Mesendoderm (in vitro differentiated cells): ENCODE measurements around the gene EDEM1.
"Not testable (repeated sequence)": the region's sequence is repeated elsewhere in the genome, so short reads cannot be mapped to it uniquely, and the experiment has no call there.

Experiments used
- DNase-seq: peaks from one replicate; pipeline ENCODE4 v3.0.0; 2013
- H2AK5ac ChIP-seq: 2 replicates; pipeline ENCODE4 v1.6.1; 2013; ENCODE audit warnings: low read length, inconsistent platforms
- H2BK120ac ChIP-seq: 2 replicates; pipeline ENCODE4 v1.6.1; 2013; ENCODE audit warnings: low read depth, mild to moderate bottlenecking, low read length, moderate library complexity, mixed read lengths
- H2BK15ac ChIP-seq: replicated peaks from 2 replicates; pipeline ENCODE4 v1.6.1; 2013; ENCODE audit warnings: low read depth, mild to moderate bottlenecking, moderate library complexity
- H2BK5ac ChIP-seq: 2 replicates; pipeline ENCODE4 v1.6.1; 2013; ENCODE audit warnings: low read length, inconsistent platforms
- H3K18ac ChIP-seq: 2 replicates; pipeline ENCODE4 v1.6.1; 2013; ENCODE audit warnings: mild to moderate bottlenecking, low read length, mixed read lengths
- H3K23ac ChIP-seq: one replicate; pipeline ENCODE4 v1.6.1; 2013; ENCODE audit warnings: low read length
- H3K27ac ChIP-seq: 2 replicates; pipeline ENCODE4 v1.5.1; 2013; ENCODE audit warnings: low read depth, mild to moderate bottlenecking, inconsistent platforms, low read length, moderate library complexity
- H3K27me3 ChIP-seq: 2 replicates; pipeline ENCODE4 v1.6.1; 2013; ENCODE audit warnings: low read length, control low read depth, mild to moderate bottlenecking, inconsistent platforms; ENCODE audit not compliant: insufficient read depth, poor library complexity
- H3K36me3 ChIP-seq: 2 replicates; pipeline ENCODE4 v1.6.1; 2013; ENCODE audit warnings: low read length, inconsistent platforms; ENCODE audit not compliant: control insufficient read depth, insufficient read depth
- H3K4ac ChIP-seq: one replicate; pipeline ENCODE4 v1.6.1; 2013; ENCODE audit warnings: low read depth, mild to moderate bottlenecking, low read length, moderate library complexity
- H3K4me1 ChIP-seq: 2 replicates; pipeline ENCODE4 v1.6.1; 2013; ENCODE audit warnings: low read depth, low read length, inconsistent platforms; ENCODE audit not compliant: control insufficient read depth
- H3K4me2 ChIP-seq: 2 replicates; pipeline ENCODE4 v1.6.1; 2013; ENCODE audit warnings: low read length
- H3K4me3 ChIP-seq: 2 replicates; pipeline ENCODE4 v1.5.1; 2013; ENCODE audit warnings: mild to moderate bottlenecking, low read length
- H3K56ac ChIP-seq: one replicate; pipeline ENCODE4 v1.6.1; 2013; ENCODE audit warnings: low read length
- H3K79me1 ChIP-seq: 2 replicates; pipeline ENCODE4 v1.6.1; 2013; ENCODE audit warnings: low read length, inconsistent platforms
- H3K79me2 ChIP-seq: 2 replicates; pipeline ENCODE4 v1.6.1; 2013; ENCODE audit warnings: mild to moderate bottlenecking, low read length; ENCODE audit not compliant: control insufficient read depth, insufficient read depth
- H3K9ac ChIP-seq: 2 replicates; pipeline ENCODE4 v1.6.1; 2013; ENCODE audit warnings: low read length, inconsistent platforms
- H4K5ac ChIP-seq: one replicate; pipeline ENCODE4 v1.6.1; 2013; ENCODE audit warnings: low read length
- H4K8ac ChIP-seq: one replicate; pipeline ENCODE4 v1.6.1; 2013; ENCODE audit warnings: low read depth, mild to moderate bottlenecking, control low read depth, low read length, moderate library complexity
- WGBS: extraction: QIAGEN DNeasy Blood & Tissue Kit; methylation state at CpG from one replicate; pipeline ENCODE4 v1.1.7; 2013; ENCODE audit warnings: low lambda C conversion rate, missing lambda C conversion rate; ENCODE audit not compliant: insufficient coverage; ENCODE audit errors: extremely low coverage; 5-methylcytosine and 5-hydroxymethylcytosine counted together

EDEM1 gene

DNA sequence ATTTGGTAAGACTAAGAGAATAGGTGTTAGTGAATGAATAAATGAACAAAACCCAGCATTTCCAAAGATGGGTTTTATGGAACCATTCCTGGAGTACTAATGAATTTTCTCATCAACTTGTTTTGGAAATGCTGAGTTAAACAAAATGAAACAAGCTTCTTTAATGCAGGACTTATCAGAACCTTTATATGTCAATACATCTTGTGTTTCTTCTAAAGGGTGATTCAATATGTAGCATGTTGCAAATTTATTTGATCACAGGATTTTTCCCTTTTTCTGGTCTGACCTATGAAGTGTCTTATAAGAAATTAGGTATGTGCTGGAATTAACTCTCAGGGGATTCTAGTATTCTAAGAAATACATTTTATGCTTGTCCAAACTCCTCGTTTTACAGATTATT, 53.2 kb downstream of the EDEM1 start:
- Histone ChIP-seq H3K23ac (no peak overlapping the region), H4K8ac (no peak overlapping the region), H4K5ac (no peak overlapping the region), H2BK120ac (no peak overlapping the region), H3K56ac (no peak overlapping the region), H2BK15ac (no peak overlapping the region), H3K27ac (no peak overlapping the region), H3K27me3 (no peaks in the 10 kb centered on the region), H3K79me1 (no peaks in the 10 kb centered on the region), H3K9ac (no peak overlapping the region), H3K18ac (no peak overlapping the region), H3K4me1 (no peaks in the 10 kb centered on the region), H3K79me2 (no peaks in the 10 kb centered on the region), H2BK5ac (no peak overlapping the region), H2AK5ac (no peak overlapping the region), H3K4ac (no peak overlapping the region), H3K4me3 (no peak overlapping the region), H3K4me2 (no peak overlapping the region), H3K36me3 (no peaks in the 10 kb centered on the region)
- no CpG with 5 or more reads among the region's 1 CpG for WGBS
- no peak for DNase-seq

DNA sequence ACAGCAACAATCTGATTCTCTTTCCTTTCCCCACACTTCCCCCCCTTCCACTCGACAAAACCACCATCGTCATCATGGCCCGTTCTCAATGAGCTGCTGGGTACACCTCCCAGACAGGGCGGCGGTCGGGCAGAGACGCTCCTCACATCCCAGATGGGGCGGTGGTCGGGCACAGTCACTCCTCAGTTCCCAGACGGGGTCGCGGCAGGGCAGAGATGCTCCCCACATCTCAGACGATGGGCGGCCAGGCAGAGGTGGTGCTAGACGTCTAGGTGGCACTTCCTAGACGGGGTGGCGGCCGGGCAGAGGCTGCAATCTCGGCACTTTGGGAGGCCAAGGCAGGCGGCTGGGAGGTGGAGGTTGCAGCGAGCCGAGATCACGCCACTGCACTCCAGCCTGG, 55.3 kb downstream of the EDEM1 start:
- H4K5ac ChIP-seq, H3K23ac ChIP-seq, H3K9ac ChIP-seq, H2BK120ac ChIP-seq, H2AK5ac ChIP-seq, H3K36me3 ChIP-seq, H3K4me1 ChIP-seq, H3K56ac ChIP-seq, H3K27me3 ChIP-seq, H3K4me2 ChIP-seq, H3K4ac ChIP-seq, H4K8ac ChIP-seq, H3K79me2 ChIP-seq, H3K27ac ChIP-seq, H3K18ac ChIP-seq, DNase-seq, H3K79me1 ChIP-seq, H3K4me3 ChIP-seq, H2BK15ac ChIP-seq, H2BK5ac ChIP-seq: not testable (repeated sequence)
- no CpG with 5 or more reads among the region's 23 CpGs for WGBS

DNA sequence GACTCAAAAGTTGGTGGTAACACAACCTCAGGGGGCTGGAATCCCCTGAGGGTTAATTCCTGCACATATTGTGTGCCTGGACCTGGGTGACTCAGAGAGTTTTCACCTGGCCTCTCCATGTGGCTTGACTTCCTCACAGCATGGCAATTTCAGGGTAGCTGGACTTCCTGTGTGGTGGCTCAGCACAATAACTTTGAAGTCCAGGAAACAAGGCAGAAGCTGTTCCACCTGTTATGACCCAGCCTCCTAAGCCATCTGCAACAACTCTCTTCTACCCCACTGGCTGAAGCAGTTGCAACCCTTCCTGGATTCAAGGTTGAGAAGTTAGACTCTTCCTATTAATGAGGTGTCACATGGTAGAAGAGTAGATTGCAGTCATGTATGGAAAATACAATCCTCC, 58.4 kb downstream of the EDEM1 start:
- H3K23ac ChIP-seq, result no peak overlapping the region
- DNase-seq, result no peak
- no peak overlapping the region for H4K5ac ChIP-seq
- H4K8ac ChIP-seq, result no peak overlapping the region
- no peak overlapping the region for H2BK120ac ChIP-seq
- H2BK5ac ChIP-seq, result no peak overlapping the region
- no peak overlapping the region for H2BK15ac ChIP-seq
- H3K18ac ChIP-seq, result no peak overlapping the region
- no peaks in the 10 kb centered on the region for H3K4me1 ChIP-seq
- H3K79me1 ChIP-seq, result no peaks in the 10 kb centered on the region
- no peak overlapping the region for H3K56ac ChIP-seq
- no peak overlapping the region for H3K4me2 ChIP-seq
- H3K9ac ChIP-seq, result no peak overlapping the region
- H3K4ac ChIP-seq, result no peak overlapping the region
- H3K36me3 ChIP-seq, result no peaks in the 10 kb centered on the region
- H2AK5ac ChIP-seq, result no peak overlapping the region
- H3K27ac ChIP-seq, result no peak overlapping the region
- no peaks in the 10 kb centered on the region for H3K79me2 ChIP-seq
- no peaks in the 10 kb centered on the region for H3K27me3 ChIP-seq
- no peak overlapping the region for H3K4me3 ChIP-seq

DNA sequence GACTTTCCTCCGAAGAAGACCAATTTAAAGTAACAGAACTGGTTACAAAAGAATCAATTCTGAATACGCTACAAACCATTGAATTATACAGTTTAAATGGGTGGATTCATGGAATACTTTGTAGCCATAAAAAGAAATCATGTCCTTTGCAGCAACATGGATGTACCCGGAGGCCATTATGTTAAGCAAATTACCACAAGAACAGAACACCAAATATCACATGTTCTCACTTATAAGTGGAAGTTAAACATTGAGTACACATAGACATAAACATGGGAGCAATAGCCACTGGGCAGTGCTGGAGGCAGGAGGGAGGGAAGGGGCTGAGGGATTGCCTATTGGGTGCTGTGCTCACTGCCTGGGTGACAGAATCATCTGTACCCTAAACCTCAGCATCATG, 61.3 kb downstream of the EDEM1 start:
- no peak overlapping the region for H3K9ac ChIP-seq
- no peak overlapping the region for H4K8ac ChIP-seq
- no peak overlapping the region for H2AK5ac ChIP-seq
- no peaks in the 10 kb centered on the region for H3K79me2 ChIP-seq
- H2BK5ac ChIP-seq, result no peak overlapping the region
- H4K5ac ChIP-seq, result no peak overlapping the region
- H3K27ac ChIP-seq, result no peak overlapping the region
- H2BK15ac ChIP-seq, result no peak overlapping the region
- H3K4ac ChIP-seq, result no peak overlapping the region
- H2BK120ac ChIP-seq, result no peak overlapping the region
- no peaks in the 10 kb centered on the region for H3K27me3 ChIP-seq
- no peaks in the 10 kb centered on the region for H3K4me1 ChIP-seq
- no peak overlapping the region for H3K4me3 ChIP-seq
- H3K79me1 ChIP-seq, result no peaks in the 10 kb centered on the region
- H3K56ac ChIP-seq, result no peak overlapping the region
- DNase-seq, result no peak
- no CpG with 5 or more reads among the region's 3 CpGs for WGBS
- H3K36me3 ChIP-seq, result no peaks in the 10 kb centered on the region
- no peak overlapping the region for H3K23ac ChIP-seq
- H3K18ac ChIP-seq, result no peak overlapping the region
- no peak overlapping the region for H3K4me2 ChIP-seq

DNA sequence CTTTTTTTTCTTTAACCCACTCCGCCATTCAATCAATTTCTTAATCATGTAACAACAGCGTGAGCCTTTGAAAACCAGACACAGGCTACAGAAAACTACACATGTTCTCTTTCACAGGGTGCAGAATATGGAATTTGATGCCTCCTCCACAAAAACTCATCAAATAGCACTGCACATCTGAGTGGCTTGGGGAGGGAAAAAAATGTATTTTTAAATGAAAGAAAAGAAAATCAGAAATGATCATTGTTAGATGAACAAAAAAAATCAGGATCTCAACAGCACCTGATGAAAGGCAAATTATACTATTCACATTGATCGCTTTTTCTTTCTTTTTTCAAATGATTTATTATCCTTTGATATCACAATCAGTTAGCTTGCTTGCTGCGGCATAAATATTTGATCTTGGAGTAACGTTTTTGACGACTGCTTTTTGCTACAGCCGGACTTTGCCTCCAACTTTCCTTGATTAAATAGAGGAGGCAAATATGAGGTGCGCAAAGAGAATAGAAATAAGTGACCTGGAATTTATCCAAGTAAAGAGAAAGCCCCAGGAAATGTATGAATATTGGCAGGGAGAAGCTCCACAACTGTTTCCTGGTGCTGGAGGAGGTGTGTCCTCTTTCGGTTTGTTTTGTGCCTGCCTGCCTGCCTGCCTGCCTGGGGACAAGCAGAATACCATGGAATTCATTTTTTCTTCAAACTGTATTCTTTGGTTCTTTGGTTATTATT, 63.1 kb downstream of the EDEM1 start:
- Histone ChIP-seq H2BK15ac (no peak overlapping the region), H3K36me3 (no peaks in the 10 kb centered on the region), H3K4me3 (no peak overlapping the region), H3K9ac (no peak overlapping the region), H2BK5ac (no peak overlapping the region), H3K23ac (no peak overlapping the region), H4K8ac (no peak overlapping the region), H3K4me2 (no peak overlapping the region), H3K27ac (no peak overlapping the region), H3K4me1 (no peaks in the 10 kb centered on the region), H3K27me3 (no peaks in the 10 kb centered on the region), H3K4ac (no peak overlapping the region), H2AK5ac (no peak overlapping the region), H4K5ac (no peak overlapping the region), H3K79me2 (no peaks in the 10 kb centered on the region), H3K56ac (no peak overlapping the region), H3K18ac (no peak overlapping the region), H2BK120ac (no peak overlapping the region), H3K79me1 (no peaks in the 10 kb centered on the region)
- WGBS, result 100% methylated on average over 1 of the region's 9 CpGs
- DNase-seq, result no peak

DNA sequence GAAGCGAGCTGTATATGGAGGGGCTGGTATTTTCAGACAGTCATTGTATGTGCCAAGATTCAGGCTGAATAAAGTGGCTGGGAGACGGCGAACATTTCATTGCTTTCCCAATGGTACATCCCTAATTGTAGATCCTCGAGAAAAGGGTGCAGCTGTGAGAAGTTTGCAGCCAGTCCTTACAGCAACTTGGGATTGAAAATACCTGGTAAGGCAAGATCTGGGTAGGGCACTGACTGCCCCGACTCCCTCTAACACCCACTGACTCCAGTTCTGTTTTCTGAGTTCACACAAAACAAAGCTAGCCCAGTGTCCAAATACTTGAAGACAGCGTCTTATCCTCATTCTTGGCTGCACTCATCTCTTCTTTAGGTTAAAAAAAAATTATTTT, 63.7 kb downstream of the EDEM1 start:
- no peak overlapping the region for H2AK5ac ChIP-seq
- no peaks in the 10 kb centered on the region for H3K27me3 ChIP-seq
- no peak overlapping the region for H2BK5ac ChIP-seq
- H3K56ac ChIP-seq, result no peak overlapping the region
- H3K9ac ChIP-seq, result no peak overlapping the region
- H4K8ac ChIP-seq, result no peak overlapping the region
- H3K4me2 ChIP-seq, result no peak overlapping the region
- H3K4me1 ChIP-seq, result no peaks in the 10 kb centered on the region
- no peak overlapping the region for H2BK15ac ChIP-seq
- H3K23ac ChIP-seq, result no peak overlapping the region
- H4K5ac ChIP-seq, result no peak overlapping the region
- H3K18ac ChIP-seq, result no peak overlapping the region
- H3K79me1 ChIP-seq, result no peaks in the 10 kb centered on the region
- no peak overlapping the region for H3K4me3 ChIP-seq
- H3K4ac ChIP-seq, result no peak overlapping the region
- H2BK120ac ChIP-seq, result no peak overlapping the region
- no CpG with 5 or more reads among the region's 6 CpGs for WGBS
- no peaks in the 10 kb centered on the region for H3K79me2 ChIP-seq
- DNase-seq, result no peak
- H3K27ac ChIP-seq, result no peak overlapping the region
- no peaks in the 10 kb centered on the region for H3K36me3 ChIP-seq
